GM19372 (cell line): ENCODE data around the gene PDE3B.
"Not testable (repeated sequence)": the region's sequence is repeated elsewhere in the genome, so short reads cannot be mapped to it uniquely, and the experiment has no call there.

Experiments used
- ATAC-seq: cut with Tn5 transposase; IDR thresholded peaks from one replicate; pipeline ENCODE4 v1.9.1; 2021; ENCODE audit warnings: mild to moderate bottlenecking, low read depth, moderate library complexity; ENCODE audit not compliant: unreplicated experiment

The PDE3B gene

GRCh38 chr11:14789879-14790484 lies 146.4 kb downstream of the PDE3B start:
- no peak for ATAC-seq

GRCh38 chr11:14793546-14793945 lies 149.9 kb downstream of the PDE3B start:
- no peak for ATAC-seq

- ATAC-seq, result not testable (repeated sequence)
Observed at GRCh38 chr11:14796028-14796427, 152.4 kb downstream of the PDE3B start.

GRCh38 chr11:14803846-14804245 lies 160.2 kb downstream of the PDE3B start:
- no peak for ATAC-seq

GRCh38 chr11:14809466-14809865 lies 165.9 kb downstream of the PDE3B start:
- ATAC-seq, result no peak

GRCh38 chr11:14812757-14813156 lies 169.2 kb downstream of the PDE3B start:
- ATAC-seq, result no peak

GRCh38 chr11:14813516-14813915 lies 169.9 kb downstream of the PDE3B start:
- ATAC-seq, result no peak

- ATAC-seq, result no peak
Observed at GRCh38 chr11:14818779-14819178, 175.2 kb downstream of the PDE3B start.

GRCh38 chr11:14819596-14819995 lies 176.0 kb downstream of the PDE3B start:
- ATAC-seq, result no peak

- ATAC-seq, result no peak
Observed at GRCh38 chr11:14821031-14821430, 177.4 kb downstream of the PDE3B start.

- ATAC-seq, result no peak
Observed at GRCh38 chr11:14826600-14826999, 183.0 kb downstream of the PDE3B start.

- ATAC-seq, result no peak
Observed at GRCh38 chr11:14835496-14836492, 192.2 kb downstream of the PDE3B start.

- ATAC-seq, result no peak
Observed at GRCh38 chr11:14842002-14842401, 198.4 kb downstream of the PDE3B start.

- no peak for ATAC-seq
Observed at GRCh38 chr11:14852571-14853177, 209.1 kb downstream of the PDE3B start.

- no peak for ATAC-seq
Observed at GRCh38 chr11:14854057-14854456, 210.5 kb downstream of the PDE3B start.

- no peak for ATAC-seq
Observed at GRCh38 chr11:14855890-14856289, 212.3 kb downstream of the PDE3B start.

- ATAC-seq, result no peak
Observed at GRCh38 chr11:14857621-14858020, 214.0 kb downstream of the PDE3B start.

- no peak for ATAC-seq
Observed at GRCh38 chr11:14858404-14858803, 214.8 kb downstream of the PDE3B start.

GRCh38 chr11:14860511-14860910 lies 216.9 kb downstream of the PDE3B start:
- ATAC-seq, result no peak

GRCh38 chr11:14861680-14862079 lies 218.1 kb downstream of the PDE3B start:
- no peak for ATAC-seq

- not testable (repeated sequence) for ATAC-seq
Observed at GRCh38 chr11:14863775-14864174, 220.2 kb downstream of the PDE3B start.
